Measurements from ENCODE around the gene TANGO6. TPM values are rescaled to one million over a fixed set of nuclear protein-coding genes. Genes with fewer than 3 reads are reported as not detected.

The TANGO6 gene
- total and polyA plus RNA-seq, 9 donors, result 4.7 to 27.8 (median 15.5) TPM

DNA sequence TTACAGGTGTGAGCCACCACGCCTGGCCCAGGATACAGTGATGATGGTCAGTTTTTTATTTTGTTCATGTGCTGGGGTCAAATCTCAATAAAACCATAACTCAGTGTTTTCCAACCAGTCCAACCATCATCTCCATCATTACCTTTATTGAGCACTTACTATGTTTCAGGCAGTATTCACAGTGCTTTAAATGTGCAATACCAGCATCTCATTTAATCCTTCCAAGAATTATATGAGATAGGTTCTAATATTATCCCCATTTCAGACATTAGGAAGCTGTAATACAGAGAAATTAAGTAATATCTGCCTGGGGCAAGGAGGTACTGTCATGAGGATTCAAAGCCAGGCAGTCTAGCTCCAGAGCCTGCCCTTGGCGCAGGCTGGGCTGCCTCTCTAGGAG, 36.9 kb upstream of the TANGO6 start:
- intact Hi-C loops (cut with DNase I), result no loop called here
- no peak for TF ChIP-seq EP300 (IDR thresholded peaks at IDR 0.05)
- TF ChIP-seq POLR2A (IDR thresholded peaks at IDR 0.05), result no peak
- TF ChIP-seq, protein P1, sequence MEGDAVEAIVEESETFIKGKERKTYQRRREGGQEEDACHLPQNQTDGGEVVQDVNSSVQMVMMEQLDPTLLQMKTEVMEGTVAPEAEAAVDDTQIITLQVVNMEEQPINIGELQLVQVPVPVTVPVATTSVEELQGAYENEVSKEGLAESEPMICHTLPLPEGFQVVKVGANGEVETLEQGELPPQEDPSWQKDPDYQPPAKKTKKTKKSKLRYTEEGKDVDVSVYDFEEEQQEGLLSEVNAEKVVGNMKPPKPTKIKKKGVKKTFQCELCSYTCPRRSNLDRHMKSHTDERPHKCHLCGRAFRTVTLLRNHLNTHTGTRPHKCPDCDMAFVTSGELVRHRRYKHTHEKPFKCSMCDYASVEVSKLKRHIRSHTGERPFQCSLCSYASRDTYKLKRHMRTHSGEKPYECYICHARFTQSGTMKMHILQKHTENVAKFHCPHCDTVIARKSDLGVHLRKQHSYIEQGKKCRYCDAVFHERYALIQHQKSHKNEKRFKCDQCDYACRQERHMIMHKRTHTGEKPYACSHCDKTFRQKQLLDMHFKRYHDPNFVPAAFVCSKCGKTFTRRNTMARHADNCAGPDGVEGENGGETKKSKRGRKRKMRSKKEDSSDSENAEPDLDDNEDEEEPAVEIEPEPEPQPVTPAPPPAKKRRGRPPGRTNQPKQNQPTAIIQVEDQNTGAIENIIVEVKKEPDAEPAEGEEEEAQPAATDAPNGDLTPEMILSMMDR (IDR thresholded peaks at IDR 0.05), result no peak
- Histone ChIP-seq H3K27me3 (no peaks in the 10 kb centered on the region), H3K4me3 (no peak overlapping the region), H3K4me1 (ENCODE audit: insufficient read depth) (no peaks in the 10 kb centered on the region), H3K9me3 (no peaks in the 10 kb centered on the region), H3K36me3 (no peaks in the 10 kb centered on the region), H3K27ac (no peak overlapping the region)
- 95 to 100% (median 95%) methylated on average over 2 of the region's 2 CpGs for WGBS, 3 donors
- no peak for DNase-seq

DNA sequence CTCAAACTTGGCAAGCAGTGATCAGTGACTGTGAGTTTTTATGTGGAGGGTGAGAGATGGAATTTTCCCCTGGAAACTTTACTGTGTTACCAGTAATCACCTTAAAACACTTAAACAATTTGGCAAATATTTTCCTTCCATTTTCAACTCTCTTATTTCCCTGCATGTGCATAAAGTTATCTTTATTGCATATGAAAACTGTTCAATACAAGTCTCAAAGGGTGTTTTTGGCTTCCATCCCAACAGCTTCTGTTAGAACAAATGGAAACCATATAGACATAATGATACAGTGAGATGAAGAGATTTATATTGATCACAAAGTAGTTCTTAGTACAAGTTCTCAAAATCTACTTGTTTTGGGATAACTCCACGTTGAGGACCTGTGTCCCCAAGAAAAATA, 36.4 kb upstream of the TANGO6 start:
- no peaks in the 10 kb centered on the region for H3K27me3 ChIP-seq
- WGBS, 3 donors, result 75 to 84% (median 82%) methylated on average over 1 of the region's 1 CpG
- H3K9me3 ChIP-seq, result no peaks in the 10 kb centered on the region
- H3K4me1 ChIP-seq (ENCODE audit: insufficient read depth), result no peaks in the 10 kb centered on the region
- DNase-seq, result no peak
- no peak overlapping the region for H3K27ac ChIP-seq
- TF ChIP-seq, protein P1 (IDR thresholded peaks at IDR 0.05), result no peak
- no peak for TF ChIP-seq POLR2A (IDR thresholded peaks at IDR 0.05)
- no peak for TF ChIP-seq EP300 (IDR thresholded peaks at IDR 0.05)
- intact Hi-C loops (cut with DNase I), result no loop called here
- no peak overlapping the region for H3K4me3 ChIP-seq
- no peaks in the 10 kb centered on the region for H3K36me3 ChIP-seq

DNA sequence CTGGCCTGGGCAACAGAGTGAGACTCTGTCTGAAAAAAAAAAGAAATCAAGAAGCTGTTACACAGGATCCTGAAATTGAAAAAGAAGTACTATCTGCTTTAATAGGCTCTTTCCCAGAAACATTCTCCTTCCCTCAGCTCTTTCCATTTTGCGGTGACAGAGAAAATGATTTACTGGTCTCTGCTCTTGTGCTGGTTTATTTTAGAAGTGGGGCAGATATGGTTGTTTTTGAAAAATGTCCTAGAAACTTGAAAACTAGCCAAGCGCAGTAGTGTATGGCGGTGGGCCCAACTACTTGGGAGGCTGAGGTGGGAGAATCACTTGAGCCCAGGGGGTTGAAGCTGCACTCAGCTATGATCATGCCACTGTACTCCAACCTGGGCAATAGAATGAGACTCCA, 28.8 kb upstream of the TANGO6 start:
- Histone ChIP-seq H3K36me3 (no peaks in the 10 kb centered on the region), H3K4me1 (ENCODE audit: insufficient read depth) (no peaks in the 10 kb centered on the region), H3K9me3 (no peaks in the 10 kb centered on the region), H3K27me3 (no peaks in the 10 kb centered on the region), H3K27ac (no peak overlapping the region), H3K4me3 (no peak overlapping the region)
- whole genome bisulfite sequencing, 3 donors, result 35 to 60% (median 44%) methylated on average over 3 of the region's 3 CpGs
- no peak for DNase-seq
- TF ChIP-seq POLR2A (IDR thresholded peaks at IDR 0.05) (no peak), EP300 (IDR thresholded peaks at IDR 0.05) (no peak)
- TF ChIP-seq, protein P1 (IDR thresholded peaks at IDR 0.05), result no peak
- intact Hi-C loops (cut with DNase I), result no loop called here

DNA sequence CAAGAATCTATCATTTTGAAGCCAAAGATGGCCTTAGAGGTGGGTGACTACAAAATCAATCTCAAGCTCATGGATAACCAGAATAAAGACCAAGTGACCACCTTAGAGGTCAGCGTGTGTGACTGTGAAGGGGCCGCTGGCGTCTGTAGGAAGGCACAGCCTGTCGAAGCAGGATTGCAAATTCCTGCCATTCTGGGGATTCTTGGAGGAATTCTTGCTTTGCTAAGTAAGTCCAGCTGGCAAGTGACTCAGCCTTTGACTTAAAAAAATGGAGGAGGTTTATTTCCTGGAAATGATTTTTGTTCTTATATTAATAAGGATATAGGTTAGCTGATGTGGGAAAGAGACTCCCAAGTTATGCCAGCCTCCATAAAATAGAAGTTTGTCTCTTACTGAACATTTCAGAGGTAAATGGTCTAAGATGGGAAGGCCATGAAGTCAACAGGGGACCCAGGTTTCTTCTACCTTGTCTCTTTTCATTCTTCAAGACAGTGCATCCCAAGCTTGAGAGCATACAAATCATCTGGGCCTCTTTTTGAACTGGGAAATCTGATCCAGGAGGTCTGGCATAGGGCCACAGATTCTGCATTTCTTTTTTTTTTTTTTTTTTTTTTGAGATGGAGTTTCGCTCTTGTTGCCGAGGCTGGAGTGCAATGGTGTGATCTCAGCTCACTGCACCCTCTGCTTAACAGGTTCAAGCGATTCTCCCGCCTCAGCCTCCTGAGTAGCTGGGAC, 19.8 kb upstream of the TANGO6 start:
- TF ChIP-seq EP300 (IDR thresholded peaks at IDR 0.05), result no peak
- TF ChIP-seq, protein P1 (IDR thresholded peaks at IDR 0.05), result no peak
- TF ChIP-seq POLR2A (IDR thresholded peaks at IDR 0.05), result no peak
- no peak overlapping the region for H3K27ac ChIP-seq
- H3K9me3 ChIP-seq, result no peaks in the 10 kb centered on the region
- no peak for DNase-seq
- intact Hi-C loops (cut with DNase I), result no loop called here
- 54 to 60% (median 56%) methylated on average over 8 of the region's 8 CpGs for WGBS, 3 donors
- no peaks in the 10 kb centered on the region for H3K36me3 ChIP-seq
- no peaks in the 10 kb centered on the region for H3K27me3 ChIP-seq
- H3K4me3 ChIP-seq, result no peak overlapping the region
- H3K4me1 ChIP-seq (ENCODE audit: insufficient read depth), result peaks cover 1% of the 10 kb centered on the region

Measured in ovary (tissue), 9 donors.